SU-DHL-6 (cell line): ENCODE measurements around the gene EMB.

ENCODE experiments used
- CTCF ChIP-seq: fragments of 200-600 bp; sonication (generic); IDR thresholded peaks from one replicate; pipeline ENCODE4 v1.5.1; 2017; ENCODE audit warnings: antibody characterized with exemption, mild to moderate bottlenecking, low read length, moderate library complexity; ENCODE audit not compliant: insufficient read depth, poor library complexity, severe bottlenecking
- EZH2phosphoT487 ChIP-seq: fragments of 200-600 bp; sonication (generic), shearing (Covaris generic); conservative IDR thresholded peaks from 2 replicates; pipeline ENCODE4 v1.6.1; 2018; ENCODE audit warnings: mild to moderate bottlenecking, antibody characterized with exemption, low read length, moderate library complexity, mixed read lengths

- TF ChIP-seq CTCF (no peak), EZH2phosphoT487 (no peak)
Measured at GRCh38 chr5:50476549-50476948, 35.5 kb upstream of the EMB start.
